Esophagus squamous epithelium (tissue), 5 donors: Measurements from ENCODE around the gene SBSN. TPM values are rescaled to one million over a fixed set of nuclear protein-coding genes. Genes with fewer than 3 reads are reported as not detected.

Source experiments
- DNase-seq: peaks from one replicate; lab custom pipeline; 2025; lab: John Stamatoyannopoulos, UW
- H3K27ac ChIP-seq, 4 donors: fragments of 200-600 bp; sonication (generic); one replicate each; pipeline ENCODE4 v1.5.1; 2016 to 2019; ENCODE audit warnings: mild to moderate bottlenecking in 1 of 4
- H3K27me3 ChIP-seq, 4 donors: fragments of 200-600 bp; sonication (generic); 1 replicate in 3 of 4; 2 replicates in 1 of 4; pipeline versions ENCODE4 v1.5.1 to v1.6.0; 2017 to 2021; ENCODE audit warnings: antibody characterized with exemption in 1 of 4
- H3K36me3 ChIP-seq, 3 donors: fragments of 200-600 bp; sonication (generic); one replicate each; pipeline ENCODE4 v1.5.1; 2016 to 2019
- H3K4me1 ChIP-seq, 3 donors: fragments of 200-600 bp; sonication (generic); one replicate each; pipeline ENCODE4 v1.5.1; 2017 to 2019
- H3K4me3 ChIP-seq, 4 donors: fragments of 200-600 bp; sonication (generic); 1 replicate in 3 of 4; 2 replicates in 1 of 4; pipeline ENCODE4 v1.5.1; 2016 to 2019; ENCODE audit warnings: mild to moderate bottlenecking in 2 of 4, moderate library complexity in 1 of 4
- H3K9me3 ChIP-seq, 3 donors: fragments of 200-600 bp; sonication (generic); one replicate each; pipeline ENCODE4 v1.5.1; 2016 to 2019
- CTCF ChIP-seq, 6 experiments: fragments of 450-650 bp in 4 of 6; fragments of 200-600 bp in 2 of 6; sonication (generic) in 2 of 6; IDR thresholded peaks; one replicate each; pipeline ENCODE4 v1.5.1; 2016 to 2019; ENCODE audit warnings: antibody characterized with exemption in 6 of 6, mild to moderate bottlenecking in 4 of 6, moderate library complexity in 4 of 6
- POLR2A ChIP-seq, 4 donors: fragments of 450-650 bp; IDR thresholded peaks; one replicate each; pipeline ENCODE4 v1.6.1; 2017; ENCODE audit warnings: antibody characterized with exemption in 4 of 4, mild to moderate bottlenecking in 4 of 4, moderate library complexity in 3 of 4
- WGBS, 2 donors: methylation state at CpG; one replicate each; pipeline ENCODE4 v1.1.5; 2018; 5-methylcytosine and 5-hydroxymethylcytosine counted together
- intact Hi-C: fragments of 100-400 bp; cut with DNase I; formaldehyde crosslinking; loops from one replicate; pipeline ENCODE4 v1.15.0; 2022
- total RNA-seq, 4 donors: library from RNA; depleted of rRNA; stranded (reverse); fragments of >200 nt; gene quantifications; one replicate each; pipeline ENCODE4 v1.1.0, GENCODE V29; 2016
- donor health status: DM: yes; HTN: yes; CAD: no.

SBSN gene
- total RNA-seq, 4 donors from 2014 or later = 58.2 to 1,096 (median 541) TPM

GRCh38 chr19:35554076-35554475, 26.0 kb upstream of the SBSN start:
- peaks cover 6 to 18% (median 13%) of the 10 kb centered on the region in 3 donors for H3K4me1 ChIP-seq
- intact Hi-C loops = no loop called here
- H3K9me3 ChIP-seq = no peaks in the 10 kb centered on the region
- no peak overlapping the region for H3K27ac ChIP-seq
- no peak for DNase-seq
- H3K36me3 ChIP-seq = peaks cover 0 to 18% (median 7%) of the 10 kb centered on the region in 3 donors
- no peak overlapping the region for H3K4me3 ChIP-seq
- TF ChIP-seq CTCF (IDR thresholded peaks at IDR 0.05) (no peak), POLR2A (IDR thresholded peaks at IDR 0.05) (no peak)
- peaks cover 0 to 22% (median 4%) of the 10 kb centered on the region in 4 donors for H3K27me3 ChIP-seq
- 60 to 62% methylated on average over 5 of the region's 5 CpGs for WGBS, 2 donors

GRCh38 chr19:35553385-35554000, 25.4 kb upstream of the SBSN start:
- peaks cover 0 to 16% (median 3%) of the 10 kb centered on the region in 4 donors for H3K27me3 ChIP-seq
- H3K4me3 ChIP-seq = no peak overlapping the region
- no peak for TF ChIP-seq CTCF (IDR thresholded peaks at IDR 0.05)
- no peak for TF ChIP-seq POLR2A (IDR thresholded peaks at IDR 0.05)
- intact Hi-C loops = no loop called here
- H3K4me1 ChIP-seq = peaks cover 6 to 21% (median 11%) of the 10 kb centered on the region in 3 donors
- no peaks in the 10 kb centered on the region for H3K9me3 ChIP-seq
- WGBS, 2 donors = 65% methylated on average over 8 to 11 of the region's 14 CpGs
- peaks cover 0 to 20% (median 7%) of the 10 kb centered on the region in 3 donors for H3K36me3 ChIP-seq
- DNase-seq = no peak
- no peak overlapping the region for H3K27ac ChIP-seq

GRCh38 chr19:35552534-35553384, 24.6 kb upstream of the SBSN start:
- WGBS, 2 donors = 53 to 58% methylated on average over 4 to 12 of the region's 13 CpGs
- intact Hi-C loops = no loop called here

GRCh38 chr19:35551091-35551810, 23.1 kb upstream of the SBSN start:
- Histone ChIP-seq H3K27me3 (no peaks in the 10 kb centered on the region), H3K27ac (no peak overlapping the region), H3K9me3 (no peaks in the 10 kb centered on the region), H3K4me1 (peaks cover 6 to 30% (median 10%) of the 10 kb centered on the region in 3 donors), H3K4me3 (no peak overlapping the region), H3K36me3 (peaks cover 0 to 39% (median 7%) of the 10 kb centered on the region in 3 donors)
- intact Hi-C loops = no loop called here
- 76 to 86% methylated on average over 17 of the region's 21 CpGs for WGBS, 2 donors
- no peak for TF ChIP-seq POLR2A (IDR thresholded peaks at IDR 0.05)
- TF ChIP-seq CTCF (IDR thresholded peaks at IDR 0.05) = no peak
- no peak for DNase-seq

More at GRCh38 chr19:35552534-35553384, 24.6 kb upstream of the SBSN start:
- Histone ChIP-seq H3K27ac (no peak overlapping the region), H3K4me3 (no peak overlapping the region), H3K4me1 (peaks cover 0 to 19% (median 4%) of the 10 kb centered on the region in 3 donors), H3K9me3 (no peaks in the 10 kb centered on the region), H3K36me3 (peaks cover 0 to 27% (median 7%) of the 10 kb centered on the region in 3 donors), H3K27me3 (peaks cover 0 to 9% (median 0%) of the 10 kb centered on the region in 4 donors)
- TF ChIP-seq CTCF (IDR thresholded peaks at IDR 0.05) (no peak), POLR2A (IDR thresholded peaks at IDR 0.05) (no peak)
- DNase-seq = no peak
